GM19438 (cell line): ENCODE measurements around the gene FGFR2.
"Not testable (repeated sequence)": the region's sequence is repeated elsewhere in the genome, so short reads cannot be mapped to it uniquely, and the experiment has no call there.

ENCODE experiments used
- ATAC-seq: cut with Tn5 transposase; IDR thresholded peaks from one replicate; pipeline ENCODE4 v1.9.1; 2021; ENCODE audit warnings: low read depth; ENCODE audit not compliant: unreplicated experiment

FGFR2 gene

GRCh38 chr10:121526801-121527221 lies 71.4 kb downstream of the FGFR2 start:
- ATAC-seq: no peak

- ATAC-seq: no peak
Measured at GRCh38 chr10:121526135-121526790, 72.0 kb downstream of the FGFR2 start.

GRCh38 chr10:121525251-121526134 lies 72.8 kb downstream of the FGFR2 start:
- no peak for ATAC-seq

- ATAC-seq: no peak
Measured at GRCh38 chr10:121524157-121524817, 74.0 kb downstream of the FGFR2 start.

GRCh38 chr10:121522831-121523230 lies 75.4 kb downstream of the FGFR2 start:
- ATAC-seq: no peak

GRCh38 chr10:121521794-121522556 lies 76.3 kb downstream of the FGFR2 start:
- ATAC-seq: no peak

- not testable (repeated sequence) for ATAC-seq
Measured at GRCh38 chr10:121520526-121520925, 77.7 kb downstream of the FGFR2 start.

GRCh38 chr10:121519901-121520493 lies 78.2 kb downstream of the FGFR2 start:
- no peak for ATAC-seq

GRCh38 chr10:121519411-121519810 lies 78.8 kb downstream of the FGFR2 start:
- ATAC-seq: no peak

- ATAC-seq: no peak
Measured at GRCh38 chr10:121518333-121518732, 79.9 kb downstream of the FGFR2 start.

GRCh38 chr10:121516093-121516865 lies 82.0 kb downstream of the FGFR2 start:
- ATAC-seq: peak; percentile 74

- ATAC-seq: no peak
Measured at GRCh38 chr10:121514141-121514865, 83.9 kb downstream of the FGFR2 start.

GRCh38 chr10:121511943-121512342 lies 86.3 kb downstream of the FGFR2 start:
- ATAC-seq: no peak

GRCh38 chr10:121511460-121511859 lies 86.8 kb downstream of the FGFR2 start:
- no peak for ATAC-seq

- ATAC-seq: no peak
Measured at GRCh38 chr10:121510201-121510771, 88.0 kb downstream of the FGFR2 start.

- ATAC-seq: no peak
Measured at GRCh38 chr10:121509796-121510195, 88.4 kb downstream of the FGFR2 start.

- ATAC-seq: no peak
Measured at GRCh38 chr10:121509112-121509511, 89.1 kb downstream of the FGFR2 start.

GRCh38 chr10:121503587-121504051 lies 94.6 kb downstream of the FGFR2 start:
- no peak for ATAC-seq
